Esophagus muscularis mucosa (tissue), 4 donors: ENCODE measurements around the gene SIAH2.

ENCODE experiments used
- EP300 ChIP-seq: sonication (generic); formaldehyde crosslinking; IDR thresholded peaks from one replicate; pipeline ENCODE4 v1.6.1; 2017; ENCODE audit warnings: antibody characterized with exemption
- POLR2A ChIP-seq: fragments of 450-650 bp; IDR thresholded peaks from one replicate; pipeline ENCODE4 v1.6.1; 2017; ENCODE audit warnings: antibody characterized with exemption, moderate library complexity, mild to moderate bottlenecking, low read depth
- POLR2AphosphoS5 ChIP-seq, 2 donors: sonication (generic); formaldehyde crosslinking; IDR thresholded peaks; one replicate each; pipeline ENCODE4 v1.6.1; 2017; ENCODE audit warnings: antibody characterized with exemption in 2 of 2
- TF ChIP-seq, protein P1 (sequence below), 3 experiments: fragments of 200-600 bp in 2 of 3; fragments of 450-650 bp in 1 of 3; sonication (generic) in 2 of 3; IDR thresholded peaks; one replicate each; pipeline ENCODE4 v1.5.1; 2017 to 2019; ENCODE audit warnings: antibody characterized with exemption in 3 of 3, mild to moderate bottlenecking in 2 of 3, moderate library complexity in 1 of 3

DNA sequence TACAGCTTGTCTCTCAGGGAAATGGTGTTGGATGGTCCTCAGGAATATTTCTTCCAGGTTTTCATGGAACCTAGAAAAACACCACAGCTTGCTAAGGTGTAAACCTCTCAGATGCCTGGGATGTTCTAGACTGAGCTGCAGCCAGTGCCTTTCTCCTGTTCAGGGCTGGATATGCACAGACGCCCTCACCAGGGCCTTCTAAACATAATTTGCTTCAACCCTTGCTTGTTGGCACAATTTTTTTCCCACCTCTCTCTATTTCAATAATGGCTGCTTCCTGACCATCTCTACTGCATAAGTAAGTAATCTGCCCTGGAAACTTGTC, 28.2 kb downstream of the SIAH2 start:
- TF ChIP-seq, protein P1, sequence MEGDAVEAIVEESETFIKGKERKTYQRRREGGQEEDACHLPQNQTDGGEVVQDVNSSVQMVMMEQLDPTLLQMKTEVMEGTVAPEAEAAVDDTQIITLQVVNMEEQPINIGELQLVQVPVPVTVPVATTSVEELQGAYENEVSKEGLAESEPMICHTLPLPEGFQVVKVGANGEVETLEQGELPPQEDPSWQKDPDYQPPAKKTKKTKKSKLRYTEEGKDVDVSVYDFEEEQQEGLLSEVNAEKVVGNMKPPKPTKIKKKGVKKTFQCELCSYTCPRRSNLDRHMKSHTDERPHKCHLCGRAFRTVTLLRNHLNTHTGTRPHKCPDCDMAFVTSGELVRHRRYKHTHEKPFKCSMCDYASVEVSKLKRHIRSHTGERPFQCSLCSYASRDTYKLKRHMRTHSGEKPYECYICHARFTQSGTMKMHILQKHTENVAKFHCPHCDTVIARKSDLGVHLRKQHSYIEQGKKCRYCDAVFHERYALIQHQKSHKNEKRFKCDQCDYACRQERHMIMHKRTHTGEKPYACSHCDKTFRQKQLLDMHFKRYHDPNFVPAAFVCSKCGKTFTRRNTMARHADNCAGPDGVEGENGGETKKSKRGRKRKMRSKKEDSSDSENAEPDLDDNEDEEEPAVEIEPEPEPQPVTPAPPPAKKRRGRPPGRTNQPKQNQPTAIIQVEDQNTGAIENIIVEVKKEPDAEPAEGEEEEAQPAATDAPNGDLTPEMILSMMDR (IDR thresholded peaks at IDR 0.05): no peak
- TF ChIP-seq POLR2A (no peak), EP300 (no peak), POLR2AphosphoS5 (IDR thresholded peaks at IDR 0.05) (no peak)
